GM04503 (cell line): ENCODE data around the gene PPM1M.
"Not testable (repeated sequence)": the region's sequence is repeated elsewhere in the genome, so short reads cannot be mapped to it uniquely, and the experiment has no call there.

Experiments
- DNase-seq: peaks from one replicate; pipeline ENCODE4 v3.0.0-alpha.2; 2012; ENCODE audit warnings: low read depth

PPM1M gene

DNA sequence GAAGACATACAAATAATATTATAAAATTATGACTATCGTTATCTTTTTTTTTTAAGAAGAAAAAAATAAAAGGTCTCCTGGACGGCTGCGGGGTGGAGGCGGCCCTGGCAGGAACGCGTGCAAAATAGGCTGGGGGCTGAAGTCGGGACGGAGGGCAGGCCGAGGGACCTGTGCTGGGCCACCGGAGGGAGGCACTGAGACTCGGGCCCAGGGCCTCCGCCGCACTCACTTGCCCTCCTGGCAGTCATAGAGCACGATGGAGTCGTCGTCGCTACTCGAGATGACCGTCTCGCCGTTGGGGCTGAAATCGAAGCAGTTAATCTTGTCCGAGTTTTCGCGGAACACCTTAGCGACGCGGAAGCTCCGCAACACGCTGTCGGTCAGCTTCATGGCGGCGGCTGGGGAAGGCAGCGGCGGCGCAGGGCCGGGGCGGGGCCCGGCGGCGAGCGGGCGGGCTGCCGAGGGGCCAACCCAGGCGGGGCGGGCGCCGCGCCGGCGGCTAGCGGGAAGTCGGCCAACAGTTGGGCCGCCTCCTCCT is 32.5 kb downstream of the PPM1M start:
- DNase-seq = no peak

DNA sequence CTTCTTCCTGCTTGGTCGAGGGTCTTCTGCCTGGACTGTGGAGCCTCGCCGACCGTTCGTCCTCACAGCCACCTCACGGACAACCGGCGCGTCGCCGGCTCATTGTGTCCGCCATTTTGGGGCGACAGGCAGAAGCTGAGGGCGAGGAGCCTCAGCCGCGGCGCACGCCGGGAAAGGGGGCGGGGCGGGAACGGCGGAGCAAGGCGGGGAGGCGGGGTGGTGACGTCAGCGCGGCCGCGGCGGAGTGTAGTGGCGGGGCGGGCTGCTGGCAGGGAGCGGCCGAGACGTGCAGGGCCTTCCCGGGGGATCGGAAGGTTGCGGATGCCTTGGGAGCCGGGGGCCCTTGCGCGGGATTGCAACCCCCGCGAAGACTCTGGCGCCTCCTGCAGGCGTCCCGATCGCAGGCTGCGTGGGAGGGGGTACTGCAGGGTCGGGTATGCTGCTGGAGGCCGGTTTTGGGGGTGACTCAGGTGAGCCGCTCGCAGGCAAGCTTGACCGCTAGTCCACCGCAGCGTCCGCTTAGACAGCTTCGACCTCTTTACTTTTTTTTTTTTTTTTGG is 33.0 kb downstream of the PPM1M start, which contains the start of gene WDR82:
Gene WDR82, minus strand, starts transcription at position 140 of the 560 bp plus-strand sequence. CDS start 288 bp downstream, outside the sequence.
- DNase-seq = peak; percentile 44

DNA sequence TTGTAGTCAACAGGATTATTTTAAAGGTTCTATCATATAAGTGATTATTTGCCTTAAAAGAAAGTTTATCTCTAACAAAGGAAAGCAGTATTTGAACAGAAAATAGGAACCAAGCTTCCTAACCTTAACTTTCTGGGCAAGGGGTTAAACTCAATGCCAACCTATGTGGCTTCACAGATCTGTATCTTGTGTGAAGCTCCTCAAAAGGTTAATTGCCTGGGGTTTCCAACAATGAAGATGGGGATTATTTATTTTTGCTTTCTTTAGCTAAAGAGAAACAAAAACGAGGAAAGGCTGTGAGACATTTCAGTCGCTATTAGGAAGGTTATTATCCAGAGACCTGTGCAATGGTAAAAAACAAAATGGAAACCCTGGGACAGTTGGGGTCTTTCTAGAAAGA is 34.0 kb downstream of the PPM1M start:
- no peak for DNase-seq

DNA sequence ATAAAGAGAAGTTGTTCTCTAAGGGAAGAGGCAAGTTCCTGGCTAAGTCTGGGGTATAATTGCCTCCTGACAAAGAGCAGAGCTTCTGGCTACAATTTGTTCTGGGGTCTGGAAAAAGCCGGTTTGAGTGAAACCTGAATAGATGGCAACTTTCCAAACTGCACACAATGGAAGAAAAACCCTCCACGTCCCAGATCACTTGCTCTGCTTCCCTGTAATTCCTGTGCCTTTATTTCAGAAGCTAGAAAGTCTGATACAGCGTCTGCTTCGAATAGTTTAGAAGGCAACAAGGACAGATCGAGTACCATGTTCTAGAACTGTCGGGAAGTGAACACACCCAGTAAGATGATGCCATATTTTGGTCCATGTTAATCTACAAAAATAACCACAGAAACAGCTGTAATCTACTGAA is 34.5 kb downstream of the PPM1M start:
- no peak for DNase-seq

DNA sequence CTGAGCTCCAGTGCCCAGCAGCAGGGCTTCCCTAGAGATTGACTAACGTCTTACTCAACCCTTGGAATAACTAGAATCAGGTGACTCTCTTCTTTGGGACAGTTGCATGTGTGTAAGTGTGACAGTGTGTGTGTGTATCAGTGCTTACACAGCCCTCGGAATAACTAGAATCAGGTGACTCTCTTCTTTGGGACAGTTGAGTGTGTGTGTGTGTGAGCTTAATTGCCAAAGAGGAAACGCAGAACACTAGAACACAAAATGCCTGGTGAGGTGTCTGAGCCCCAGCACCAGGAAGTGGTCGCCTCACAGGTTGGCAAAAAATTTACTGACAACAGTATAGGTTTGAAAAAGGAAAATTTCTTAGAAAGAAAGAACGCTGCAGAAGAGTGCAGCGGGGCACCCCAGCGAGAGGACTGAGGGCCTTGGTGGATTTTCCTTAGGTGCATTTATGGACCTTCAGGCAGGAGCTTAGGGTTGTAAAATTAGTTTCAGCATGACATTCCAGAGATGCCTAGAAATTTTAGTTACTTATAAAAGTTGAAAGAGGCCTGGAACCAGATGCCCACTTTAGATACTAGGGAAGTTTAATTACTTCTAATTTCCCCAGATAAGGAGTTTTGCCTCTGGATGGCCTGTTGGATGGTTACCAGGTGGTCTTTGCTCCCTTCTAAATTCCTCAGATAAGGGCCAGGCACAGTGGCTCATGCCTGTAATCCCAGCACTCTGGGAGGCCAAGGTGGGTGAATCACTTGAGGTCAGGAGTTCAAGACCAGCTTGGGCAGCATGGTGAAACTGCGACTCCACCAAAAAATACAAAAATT is 36.6 kb downstream of the PPM1M start:
- no peak for DNase-seq

DNA sequence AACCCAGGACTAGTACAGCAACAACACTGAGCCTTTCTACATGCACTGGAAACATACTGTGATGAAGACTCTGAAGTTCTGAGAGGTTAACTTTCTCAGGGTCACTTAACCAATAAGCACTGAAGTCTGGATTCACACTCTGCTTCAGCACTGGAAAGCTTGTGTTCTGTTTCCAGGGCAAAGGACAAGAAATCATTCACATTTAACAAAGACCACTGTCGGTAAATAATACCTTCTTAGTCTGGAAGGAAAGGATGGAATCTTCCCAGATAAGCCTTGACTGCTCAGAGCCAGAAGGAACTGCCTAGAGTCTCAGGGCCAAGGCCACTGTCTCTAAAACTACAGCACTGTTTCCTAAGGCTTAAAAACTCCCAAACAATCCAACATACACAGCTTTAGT is 37.7 kb downstream of the PPM1M start:
- no peak for DNase-seq

DNA sequence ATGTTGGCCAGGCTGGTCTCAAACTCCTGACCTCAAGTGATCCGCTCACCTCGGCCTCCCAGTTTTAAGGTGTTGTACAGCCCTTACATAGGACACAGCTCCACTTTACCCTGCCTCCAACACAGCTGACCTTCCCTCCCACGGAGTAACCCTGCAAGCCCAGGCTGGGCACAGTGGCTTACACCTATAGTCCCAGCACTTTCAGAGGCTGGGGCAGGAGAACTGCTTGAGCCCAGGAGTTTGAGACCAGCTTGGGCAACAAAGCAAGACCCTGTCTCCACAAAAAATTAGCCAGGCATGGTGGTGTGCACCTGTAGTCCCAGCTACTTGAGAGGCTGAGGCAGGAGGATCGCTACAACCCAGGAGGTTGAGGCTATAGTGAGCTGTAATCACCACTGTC is 38.5 kb downstream of the PPM1M start:
- not testable (repeated sequence) for DNase-seq

DNA sequence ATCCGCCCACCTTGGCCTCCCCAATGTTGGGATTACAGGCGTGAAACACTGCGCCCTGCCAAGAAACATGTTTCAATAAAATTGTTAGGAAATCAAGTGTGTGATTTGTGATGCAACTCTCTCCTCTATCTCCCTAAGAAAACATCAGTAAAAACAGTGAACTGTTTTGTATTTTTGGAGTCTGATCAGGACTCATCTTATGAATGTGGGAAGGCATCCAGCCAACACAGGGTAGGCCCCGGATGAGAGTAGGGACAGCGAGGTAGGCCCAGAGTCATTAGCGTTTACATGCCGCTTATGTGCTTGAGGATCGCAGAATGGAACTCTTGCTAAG is 41.2 kb downstream of the PPM1M start:
- no peak for DNase-seq

DNA sequence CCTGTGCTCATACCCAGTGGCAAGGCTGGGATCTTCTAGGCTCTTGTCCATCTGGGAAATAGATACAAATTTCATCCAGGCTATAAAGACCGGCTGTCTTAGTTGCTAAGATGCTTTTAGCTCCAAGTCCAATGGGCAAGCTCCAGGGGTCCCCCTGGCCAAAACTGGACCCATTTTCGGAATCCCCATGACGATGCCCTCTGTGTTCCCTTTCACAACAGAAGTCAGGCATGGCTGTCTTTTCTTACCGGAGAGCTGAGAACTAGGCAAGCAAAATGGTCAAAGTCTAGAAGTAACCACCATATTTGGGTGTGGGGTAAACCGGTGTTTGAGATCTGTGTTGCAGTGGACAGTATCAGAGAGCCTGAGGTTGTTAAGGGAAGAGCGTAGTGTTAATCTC is 43.1 kb downstream of the PPM1M start:
- DNase-seq = no peak

DNA sequence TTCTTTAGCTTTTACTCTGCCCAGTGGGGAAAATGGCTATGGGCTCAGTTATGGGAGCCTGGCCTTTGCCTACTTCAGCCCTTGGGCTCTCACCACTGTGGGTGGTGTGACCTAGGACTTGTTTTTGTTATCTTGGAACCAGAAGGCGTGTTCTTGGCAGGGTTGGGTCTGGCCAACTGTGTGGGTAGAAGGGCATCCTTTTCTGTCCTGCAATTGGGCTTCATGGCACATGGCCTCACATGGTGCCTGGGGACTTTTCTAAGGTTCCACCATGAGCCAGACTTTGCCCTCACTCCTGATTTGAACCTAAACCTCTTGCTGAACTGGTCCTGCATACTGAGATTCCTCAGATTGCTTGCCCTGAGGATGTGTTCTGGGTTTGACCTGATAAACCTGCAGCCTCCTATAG is 43.8 kb downstream of the PPM1M start:
- no peak for DNase-seq

DNA sequence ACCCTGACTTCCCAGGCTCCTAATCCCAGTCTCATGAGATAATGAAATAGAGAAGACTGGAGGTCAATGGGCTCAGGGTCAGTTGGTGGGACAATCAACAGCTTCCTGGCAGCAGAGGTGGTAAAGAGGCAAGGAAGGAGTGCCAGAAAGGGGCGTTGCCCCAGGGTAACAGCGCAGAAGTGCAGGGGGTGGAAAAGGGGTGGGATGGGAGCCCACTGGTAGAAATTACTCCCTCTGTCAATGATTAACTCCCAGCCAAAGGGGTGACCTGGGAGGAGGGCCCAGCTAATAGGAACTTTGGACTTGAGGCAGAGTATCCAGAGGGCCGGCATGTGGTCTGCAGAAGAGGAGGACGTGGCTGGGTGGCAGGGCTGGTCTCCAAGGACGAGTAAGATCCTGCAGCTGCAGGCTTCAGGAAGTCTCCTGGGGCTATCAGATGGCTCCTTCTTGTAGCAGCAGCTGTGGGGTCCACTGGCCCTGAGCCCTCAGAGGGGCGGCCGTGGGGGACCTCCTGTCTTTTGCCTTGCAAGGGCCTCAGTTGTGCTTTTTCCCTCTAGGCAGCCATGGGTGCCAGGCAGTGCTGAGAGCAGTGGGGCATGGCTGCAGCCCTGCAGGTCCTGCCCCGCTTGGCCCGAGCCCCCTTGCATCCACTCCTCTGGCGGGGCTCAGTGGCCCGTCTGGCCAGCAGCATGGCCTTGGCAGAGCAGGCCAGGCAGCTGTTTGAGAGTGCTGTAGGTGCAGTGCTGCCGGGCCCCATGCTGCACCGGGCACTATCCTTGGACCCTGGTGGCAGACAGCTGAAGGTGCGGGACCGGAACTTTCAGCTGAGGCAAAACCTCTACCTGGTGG is 44.4 kb downstream of the PPM1M start:
- DNase-seq = no peak

DNA sequence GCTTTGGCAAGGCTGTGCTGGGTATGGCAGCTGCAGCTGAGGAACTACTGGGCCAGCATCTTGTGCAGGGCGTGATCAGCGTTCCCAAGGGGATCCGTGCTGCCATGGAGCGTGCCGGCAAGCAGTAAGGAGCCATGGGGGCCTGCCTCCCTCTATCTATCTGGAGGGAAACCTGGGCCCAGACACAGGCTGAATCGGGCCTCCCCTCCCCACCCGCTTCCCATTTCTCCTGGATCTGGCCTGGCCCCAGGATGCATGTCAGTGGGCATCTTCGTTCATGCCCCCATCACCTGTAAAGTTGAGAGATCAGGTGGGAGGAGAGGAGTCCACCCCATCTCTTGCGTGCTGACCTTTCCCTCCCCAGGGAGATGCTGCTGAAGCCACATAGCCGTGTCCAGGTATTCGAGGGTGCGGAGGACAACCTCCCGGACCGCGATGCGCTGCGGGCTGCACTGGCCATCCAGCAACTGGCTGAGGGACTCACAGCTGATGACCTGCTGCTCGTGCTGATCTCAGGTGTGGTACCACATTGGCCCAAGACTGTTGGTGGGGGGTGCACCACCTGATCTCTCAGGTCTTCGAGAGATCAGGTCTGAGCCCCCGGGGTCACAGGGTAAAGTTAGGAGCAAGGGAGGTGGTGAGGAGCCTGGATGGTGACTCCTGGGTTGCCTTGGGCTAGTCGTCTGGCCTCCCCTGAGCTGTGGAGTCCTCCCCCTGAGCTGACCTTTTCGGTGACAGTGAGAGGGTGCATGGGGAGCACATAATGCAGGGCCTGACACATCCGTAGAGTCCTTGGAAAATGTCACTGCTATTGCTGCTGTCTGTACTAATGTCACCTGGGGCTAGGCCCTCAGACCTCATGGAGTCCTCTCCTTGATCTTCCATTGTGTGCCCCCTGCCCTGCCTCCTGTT is 45.3 kb downstream of the PPM1M start:
- no peak for DNase-seq

DNA sequence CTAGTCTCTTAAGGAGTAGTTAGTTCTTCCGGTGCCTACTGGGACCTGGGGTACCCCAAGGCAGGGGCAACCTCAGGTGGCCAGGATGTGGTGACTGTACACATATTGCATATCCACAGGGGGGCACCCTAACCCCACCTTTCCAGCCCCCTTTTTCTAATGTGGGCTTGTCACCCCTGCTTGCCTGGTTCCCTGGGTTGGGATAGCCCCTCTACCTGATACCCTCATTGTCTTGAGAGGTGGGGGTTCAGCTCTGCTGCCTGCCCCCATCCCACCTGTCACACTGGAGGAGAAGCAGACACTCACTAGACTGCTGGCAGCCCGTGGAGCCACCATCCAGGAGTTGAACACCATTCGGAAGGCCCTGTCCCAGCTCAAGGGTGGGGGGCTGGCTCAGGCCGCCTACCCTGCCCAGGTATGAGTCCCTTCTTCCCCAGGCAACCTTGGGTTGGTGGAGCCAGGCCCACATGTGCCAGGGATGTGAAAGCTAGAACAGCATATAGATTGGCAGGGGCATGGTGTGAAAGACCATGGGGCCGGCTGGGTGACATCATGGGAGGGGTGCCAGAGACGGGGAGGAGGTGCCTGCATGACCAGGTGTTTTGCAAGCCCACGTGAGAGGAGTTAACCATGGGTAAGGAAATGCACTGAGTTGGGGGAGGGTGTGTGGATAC is 46.1 kb downstream of the PPM1M start:
- no peak for DNase-seq

DNA sequence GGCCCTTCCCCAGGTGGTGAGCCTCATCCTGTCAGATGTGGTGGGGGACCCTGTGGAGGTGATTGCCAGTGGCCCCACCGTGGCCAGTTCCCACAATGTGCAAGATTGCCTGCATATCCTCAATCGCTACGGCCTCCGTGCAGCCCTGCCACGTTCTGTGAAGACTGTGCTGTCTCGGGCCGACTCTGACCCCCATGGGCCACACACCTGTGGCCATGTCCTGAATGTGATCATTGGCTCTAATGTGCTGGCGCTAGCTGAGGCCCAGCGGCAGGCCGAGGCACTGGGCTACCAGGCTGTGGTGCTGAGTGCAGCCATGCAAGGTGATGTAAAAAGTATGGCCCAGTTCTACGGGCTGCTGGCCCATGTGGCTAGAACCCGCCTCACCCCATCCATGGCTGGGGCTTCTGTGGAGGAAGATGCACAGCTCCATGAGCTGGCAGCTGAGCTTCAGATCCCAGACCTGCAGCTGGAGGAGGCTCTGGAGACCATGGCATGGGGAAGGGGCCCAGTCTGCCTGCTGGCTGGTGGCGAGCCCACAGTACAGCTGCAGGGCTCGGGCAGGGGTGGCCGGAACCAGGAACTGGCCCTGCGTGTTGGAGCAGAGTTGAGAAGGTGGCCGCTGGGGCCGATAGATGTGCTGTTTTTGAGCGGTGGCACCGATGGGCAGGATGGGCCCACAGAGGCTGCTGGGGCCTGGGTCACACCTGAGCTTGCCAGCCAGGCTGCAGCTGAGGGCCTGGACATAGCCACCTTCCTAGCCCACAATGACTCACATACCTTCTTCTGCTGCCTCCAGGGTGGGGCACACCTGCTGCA is 46.9 kb downstream of the PPM1M start:
- no peak for DNase-seq

DNA sequence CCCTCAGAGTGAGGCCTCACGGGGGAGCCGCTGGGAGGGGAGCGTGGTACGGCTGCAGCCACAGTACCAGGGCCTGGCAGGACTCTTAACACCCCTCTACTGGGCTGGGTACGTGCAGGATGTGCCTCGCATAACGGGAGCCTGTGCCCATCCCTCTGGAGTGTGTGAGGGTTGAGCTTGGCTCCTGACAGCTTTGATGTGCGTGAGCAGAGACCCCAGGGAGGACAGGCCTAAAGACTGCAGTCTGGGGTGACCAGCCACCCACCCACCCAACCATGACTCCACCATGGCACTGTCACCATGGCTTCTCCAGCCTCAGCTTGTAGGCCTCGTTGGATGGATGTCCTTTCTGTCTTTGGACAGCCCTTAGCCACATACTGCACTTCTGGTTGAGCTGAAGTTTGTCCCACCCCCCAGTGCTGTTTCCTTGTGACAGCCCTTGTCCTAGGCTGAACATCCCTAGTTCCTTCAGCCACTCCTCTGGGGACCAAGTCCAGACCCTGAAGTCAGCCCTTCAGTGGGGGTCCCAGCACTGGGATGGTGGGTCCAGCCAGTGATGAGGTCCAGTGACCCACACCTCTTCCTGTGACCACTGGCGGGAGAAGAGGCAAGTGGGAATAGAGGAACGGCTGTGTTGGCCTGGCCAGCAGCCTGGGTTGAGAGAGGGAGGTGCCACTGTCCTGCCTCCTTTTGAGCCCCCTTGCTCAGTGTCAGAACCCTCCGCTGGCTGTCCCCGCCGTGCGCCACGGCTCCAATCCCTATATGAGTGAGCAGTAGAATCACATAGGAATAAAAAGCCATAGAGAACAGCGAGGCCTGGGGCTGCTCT is 48.1 kb downstream of the PPM1M start:
- no peak for DNase-seq

DNA sequence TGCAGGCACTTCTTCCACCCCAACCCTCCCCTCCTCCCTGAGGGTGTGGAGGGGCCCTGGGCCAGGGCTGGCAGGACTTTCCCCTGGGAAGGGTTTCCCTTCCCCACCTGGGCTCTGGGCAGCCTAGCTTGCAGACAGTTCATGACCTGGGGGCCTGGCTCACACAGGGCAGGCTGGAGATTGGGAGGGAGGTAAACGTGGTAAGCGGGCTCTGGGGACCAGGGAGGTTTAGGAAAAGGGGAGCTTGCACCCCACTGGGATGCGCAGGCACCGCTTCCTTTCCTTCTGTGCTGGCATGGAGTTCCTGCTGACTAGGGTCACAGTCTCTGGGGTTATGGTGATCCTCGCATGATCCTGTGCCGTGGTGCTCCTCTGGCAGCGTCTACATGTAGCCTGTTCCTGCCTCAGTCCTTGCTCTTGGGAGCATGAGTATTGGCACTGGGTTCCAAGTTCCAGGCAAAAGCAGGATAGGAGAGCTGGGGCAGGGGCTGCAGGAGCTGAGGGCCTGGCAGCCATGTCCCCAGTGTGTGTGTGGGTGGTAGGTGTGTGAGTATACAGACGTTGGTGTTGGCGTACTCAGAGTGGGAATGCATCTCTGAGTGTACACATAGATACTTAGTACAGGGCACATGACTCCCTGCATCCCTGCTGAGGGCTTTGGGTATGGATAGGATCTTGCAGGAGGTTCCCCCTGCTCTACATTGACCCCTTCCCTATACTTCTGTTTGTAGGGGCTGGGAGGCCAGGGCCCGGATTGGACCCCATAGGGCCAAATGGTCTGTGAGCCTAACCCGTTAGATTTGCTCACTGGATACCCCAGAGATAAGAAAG is 49.0 kb downstream of the PPM1M start:
- no peak for DNase-seq

DNA sequence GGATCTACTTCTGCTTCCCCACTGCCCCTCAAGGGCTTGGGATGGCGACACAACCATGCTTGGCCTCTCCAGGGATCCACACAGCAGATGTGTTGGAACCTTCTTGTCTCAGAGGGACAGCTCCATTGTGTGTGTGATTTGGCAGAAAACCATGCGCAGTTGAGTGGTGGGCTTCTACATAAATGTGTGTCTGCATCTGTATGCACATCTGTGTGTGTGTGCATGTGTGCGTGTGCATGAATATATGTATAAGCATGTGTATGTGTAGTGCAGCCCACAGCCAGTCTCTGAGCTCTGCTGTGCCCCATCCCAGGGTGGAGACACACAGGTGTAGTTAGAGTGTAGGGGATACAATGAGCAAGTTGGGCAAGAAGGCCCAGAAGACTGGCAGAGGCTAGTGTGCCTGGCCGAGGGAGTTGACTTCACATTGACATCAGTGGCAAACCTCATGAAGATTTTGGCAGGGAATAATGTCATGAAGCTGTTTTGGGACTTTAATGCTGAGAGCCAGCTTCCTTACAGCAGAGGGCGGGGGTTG is 50.2 kb downstream of the PPM1M start:
- no peak for DNase-seq
